Measurements from ENCODE around the gene PRR33. TPM values are rescaled to one million over a fixed set of nuclear protein-coding genes. Genes with fewer than 3 reads are reported as not detected.

PRR33 gene
- total and polyA plus RNA-seq, 2 donors (not counting 1 experiment from before 2014, with no cell fraction given) = not detected

- Histone ChIP-seq H3K27ac (ENCODE audit: insufficient read depth, low read length) (no peak overlapping the region), H2AFZ (ENCODE audit: low read length) (no peak overlapping the region), H3K27me3 (ENCODE audit: control insufficient read depth, insufficient read depth, low read length) (no peaks in the 10 kb centered on the region), H3K4me2 (ENCODE audit: extremely low read depth, insufficient read depth, low read length) (no peak overlapping the region), H3K9me3 (ENCODE audit: control insufficient read depth, insufficient read depth, low read depth, low read length) (no peaks in the 10 kb centered on the region), H3K9ac (ENCODE audit: insufficient read depth, low read length) (no peak overlapping the region), H3K36me3 (ENCODE audit: control insufficient read depth, insufficient read depth, low read length) (no peaks in the 10 kb centered on the region), H3K79me2 (ENCODE audit: control insufficient read depth, insufficient read depth, low read length) (no peaks in the 10 kb centered on the region), H3K4me3 (replicated peaks in 1 of 4; ENCODE audit: control extremely low read depth in 1 of 4, insufficient read depth in 1 of 4, low read depth in 3 of 4, low read length in 4 of 4) (no peak overlapping the region), H3K4me1 (ENCODE audit: control insufficient read depth, extremely low read depth, insufficient read depth, low read length) (no peaks in the 10 kb centered on the region), H4K20me1 (ENCODE audit: control insufficient read depth, extremely low read depth, insufficient read depth, low read length) (no peaks in the 10 kb centered on the region)
- no peak for TF ChIP-seq EZH2 (IDR thresholded peaks at IDR 0.05; ENCODE audit: low read length, missing control alignments)
- TF ChIP-seq CTCF (conservative IDR thresholded peaks at IDR 0.05 in 1 of 2, IDR thresholded peaks at IDR 0.05 in 1 of 2; ENCODE audit: low read depth in 1 of 2, low read length in 2 of 2) = no peak
- no peak for DNase-seq (ENCODE audit: low read depth in 2 of 2)
Observed at GRCh38 chr11:1923201-1923956, 31.7 kb upstream of the PRR33 start.

DNA sequence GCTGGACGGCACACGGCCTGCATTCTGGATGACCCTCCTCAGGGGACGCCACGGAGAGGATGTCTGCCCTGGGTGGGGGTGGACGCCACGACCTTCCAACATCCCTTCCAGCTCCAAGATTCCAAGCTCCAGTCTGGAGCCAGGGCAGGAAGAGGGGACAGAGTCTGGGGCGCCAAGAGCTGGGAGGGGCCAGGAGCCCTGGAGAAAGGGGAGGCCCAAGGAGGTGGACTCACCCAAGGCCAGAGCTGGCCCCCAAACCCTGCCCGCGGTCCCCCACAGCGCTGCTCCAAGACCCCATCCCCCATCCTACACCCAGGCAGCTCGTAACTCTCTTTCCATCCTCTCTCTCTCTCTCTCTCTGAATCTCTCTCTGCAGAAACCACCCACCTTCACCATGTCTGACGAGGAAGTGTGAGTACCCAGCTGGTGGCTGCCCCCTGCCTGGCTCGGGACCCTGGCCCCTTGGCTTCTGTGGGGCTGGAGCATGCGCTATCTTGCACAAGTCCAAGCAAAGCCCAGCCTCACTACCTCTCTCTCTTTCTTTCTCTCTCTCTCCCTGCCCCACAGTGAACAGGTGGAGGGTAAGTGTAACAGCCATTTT lies 30.9 kb upstream of the PRR33 start:
- Histone ChIP-seq H3K27ac (ENCODE audit: insufficient read depth, low read length) (no peak overlapping the region), H4K20me1 (ENCODE audit: control insufficient read depth, extremely low read depth, insufficient read depth, low read length) (no peaks in the 10 kb centered on the region), H3K36me3 (ENCODE audit: control insufficient read depth, insufficient read depth, low read length) (no peaks in the 10 kb centered on the region), H3K27me3 (ENCODE audit: control insufficient read depth, insufficient read depth, low read length) (no peaks in the 10 kb centered on the region), H2AFZ (ENCODE audit: low read length) (no peak overlapping the region), H3K4me3 (replicated peaks in 1 of 4; ENCODE audit: control extremely low read depth in 1 of 4, insufficient read depth in 1 of 4, low read depth in 3 of 4, low read length in 4 of 4) (no peak overlapping the region), H3K4me2 (ENCODE audit: extremely low read depth, insufficient read depth, low read length) (no peak overlapping the region), H3K9me3 (ENCODE audit: control insufficient read depth, insufficient read depth, low read depth, low read length) (no peaks in the 10 kb centered on the region), H3K9ac (ENCODE audit: insufficient read depth, low read length) (no peak overlapping the region), H3K4me1 (ENCODE audit: control insufficient read depth, extremely low read depth, insufficient read depth, low read length) (no peaks in the 10 kb centered on the region), H3K79me2 (ENCODE audit: control insufficient read depth, insufficient read depth, low read length) (no peaks in the 10 kb centered on the region)
- no peak for DNase-seq (ENCODE audit: low read depth in 2 of 2)
- TF ChIP-seq CTCF (conservative IDR thresholded peaks at IDR 0.05 in 1 of 2, IDR thresholded peaks at IDR 0.05 in 1 of 2; ENCODE audit: low read depth in 1 of 2, low read length in 2 of 2) = no peak
- TF ChIP-seq EZH2 (IDR thresholded peaks at IDR 0.05; ENCODE audit: low read length, missing control alignments) = no peak

- Histone ChIP-seq H4K20me1 (ENCODE audit: control insufficient read depth, extremely low read depth, insufficient read depth, low read length) (no peaks in the 10 kb centered on the region), H3K27ac (ENCODE audit: insufficient read depth, low read length) (no peak overlapping the region), H3K36me3 (ENCODE audit: control insufficient read depth, insufficient read depth, low read length) (no peaks in the 10 kb centered on the region), H3K9me3 (ENCODE audit: control insufficient read depth, insufficient read depth, low read depth, low read length) (no peaks in the 10 kb centered on the region), H3K9ac (ENCODE audit: insufficient read depth, low read length) (no peak overlapping the region), H3K4me2 (ENCODE audit: extremely low read depth, insufficient read depth, low read length) (no peak overlapping the region), H3K4me3 (replicated peaks in 1 of 4; ENCODE audit: control extremely low read depth in 1 of 4, insufficient read depth in 1 of 4, low read depth in 3 of 4, low read length in 4 of 4) (no peak overlapping the region), H3K27me3 (ENCODE audit: control insufficient read depth, insufficient read depth, low read length) (no peaks in the 10 kb centered on the region), H3K4me1 (ENCODE audit: control insufficient read depth, extremely low read depth, insufficient read depth, low read length) (no peaks in the 10 kb centered on the region), H3K79me2 (ENCODE audit: control insufficient read depth, insufficient read depth, low read length) (no peaks in the 10 kb centered on the region), H2AFZ (ENCODE audit: low read length) (no peak overlapping the region)
- DNase-seq (ENCODE audit: low read depth in 2 of 2) = peak; percentile 7 to 19
- TF ChIP-seq EZH2 (IDR thresholded peaks at IDR 0.05; ENCODE audit: low read length, missing control alignments) (no peak), CTCF (conservative IDR thresholded peaks at IDR 0.05 in 1 of 2, IDR thresholded peaks at IDR 0.05 in 1 of 2; ENCODE audit: low read depth in 1 of 2, low read length in 2 of 2) (no peak)
Observed at GRCh38 chr11:1921574-1922141, 30.0 kb upstream of the PRR33 start.

Data from fibroblast of lung (primary cell).